Activated CD4-positive, CD25-positive, alpha-beta regulatory T cell treated with anti-CD3 and anti-CD28 coated beads, Interleukin-2, amount 50 U/mL, for 72 hours (primary cell): ENCODE data around the gene RGCC.
"Not testable (repeated sequence)": the region's sequence is repeated elsewhere in the genome, so short reads cannot be mapped to it uniquely, and the experiment has no call there.

Experiments used
- DNase-seq: peaks from one replicate; pipeline ENCODE4 v3.0.0; 2021

The RGCC gene

GRCh38 chr13:41456768-41457588 lies at the start of gene RGCC:
RGCC (plus strand) TSS chr13:41457550; CDS start chr13:41457708, 158 bp downstream.
- DNase-seq = peak; percentile 89

GRCh38 chr13:41408121-41408520 lies 49.2 kb upstream of the RGCC start:
- DNase-seq = no peak

GRCh38 chr13:41408746-41409145 lies 48.6 kb upstream of the RGCC start:
- no peak for DNase-seq

- no peak for DNase-seq
These were observed 47.7 kb upstream of the RGCC start for GRCh38 chr13:41409611-41410010.

GRCh38 chr13:41411060-41411459 lies 46.3 kb upstream of the RGCC start:
- no peak for DNase-seq

GRCh38 chr13:41411522-41411921 lies 45.8 kb upstream of the RGCC start:
- no peak for DNase-seq

- no peak for DNase-seq
These were observed 43.5 kb upstream of the RGCC start for GRCh38 chr13:41413872-41414271.

GRCh38 chr13:41416276-41416675 lies 41.1 kb upstream of the RGCC start:
- no peak for DNase-seq

GRCh38 chr13:41418027-41418426 lies 39.3 kb upstream of the RGCC start:
- DNase-seq = no peak

- no peak for DNase-seq
These were observed 38.6 kb upstream of the RGCC start for GRCh38 chr13:41418731-41419130.

GRCh38 chr13:41419206-41419605 lies 38.1 kb upstream of the RGCC start:
- no peak for DNase-seq

- no peak for DNase-seq
These were observed 37.2 kb upstream of the RGCC start for GRCh38 chr13:41420146-41420545.

- not testable (repeated sequence) for DNase-seq
These were observed 36.0 kb upstream of the RGCC start for GRCh38 chr13:41421330-41421729.

GRCh38 chr13:41421983-41422382 lies 35.4 kb upstream of the RGCC start:
- DNase-seq = not testable (repeated sequence)

GRCh38 chr13:41423259-41423658 lies 34.1 kb upstream of the RGCC start:
- not testable (repeated sequence) for DNase-seq

- not testable (repeated sequence) for DNase-seq
These were observed 32.7 kb upstream of the RGCC start for GRCh38 chr13:41424675-41425074.

GRCh38 chr13:41426047-41426446 lies 31.3 kb upstream of the RGCC start:
- no peak for DNase-seq

GRCh38 chr13:41427666-41428065 lies 29.7 kb upstream of the RGCC start:
- DNase-seq = no peak

GRCh38 chr13:41428155-41428554 lies 29.2 kb upstream of the RGCC start:
- DNase-seq = no peak

GRCh38 chr13:41434030-41434429 lies 23.3 kb upstream of the RGCC start:
- DNase-seq = not testable (repeated sequence)

GRCh38 chr13:41434831-41435520 lies 22.4 kb upstream of the RGCC start:
- DNase-seq = no peak

GRCh38 chr13:41443969-41444368 lies 13.4 kb upstream of the RGCC start:
- DNase-seq = no peak

GRCh38 chr13:41452462-41452861 lies 4.9 kb upstream of the RGCC start:
- DNase-seq = no peak

GRCh38 chr13:41453620-41454019 lies 3.7 kb upstream of the RGCC start:
- no peak for DNase-seq
